NCI-H2029 (cell line): ENCODE measurements around the gene SERINC2.

Experiments used
- DNase-seq: peaks from one replicate; lab custom pipeline; 2025; lab: John Stamatoyannopoulos, UW

SERINC2 gene

GRCh38 chr1:31412732-31413404 lies at the start of gene SERINC2:
TSS of gene SERINC2 (plus strand) at chr1:31413213. CDS start at chr1:31413266, 53 bp downstream.
- peak; percentile 38 for DNase-seq

GRCh38 chr1:31364561-31365250 lies 48.3 kb upstream of the SERINC2 start:
- no peak for DNase-seq

- peak; percentile 40 for DNase-seq
These were observed 46.2 kb upstream of the SERINC2 start for GRCh38 chr1:31366796-31367195.

DNA sequence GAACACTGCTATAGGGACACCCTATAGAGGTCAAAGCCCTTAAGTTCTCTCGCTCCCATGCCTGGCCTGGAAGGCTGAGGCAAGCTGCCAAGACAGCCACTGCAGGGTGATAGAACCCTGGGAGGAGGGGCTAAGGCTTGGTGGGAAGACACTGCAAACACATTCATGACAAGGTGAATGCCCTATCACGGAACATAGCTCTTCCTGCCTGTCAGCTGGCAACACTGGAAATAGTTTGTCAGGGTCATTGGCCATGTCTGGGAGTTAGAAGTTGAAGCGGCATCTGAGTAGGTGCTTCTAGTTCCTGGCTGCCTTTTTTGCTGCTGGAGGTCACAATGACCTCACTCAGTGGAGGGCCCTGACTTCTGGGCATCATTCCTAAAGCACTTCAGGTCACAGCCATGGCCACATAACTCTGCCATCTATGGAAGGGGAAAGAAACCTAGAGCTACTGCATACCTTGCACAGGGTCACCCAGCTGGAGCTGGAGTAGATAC lies 44.4 kb upstream of the SERINC2 start:
- DNase-seq = peak; percentile 85

DNA sequence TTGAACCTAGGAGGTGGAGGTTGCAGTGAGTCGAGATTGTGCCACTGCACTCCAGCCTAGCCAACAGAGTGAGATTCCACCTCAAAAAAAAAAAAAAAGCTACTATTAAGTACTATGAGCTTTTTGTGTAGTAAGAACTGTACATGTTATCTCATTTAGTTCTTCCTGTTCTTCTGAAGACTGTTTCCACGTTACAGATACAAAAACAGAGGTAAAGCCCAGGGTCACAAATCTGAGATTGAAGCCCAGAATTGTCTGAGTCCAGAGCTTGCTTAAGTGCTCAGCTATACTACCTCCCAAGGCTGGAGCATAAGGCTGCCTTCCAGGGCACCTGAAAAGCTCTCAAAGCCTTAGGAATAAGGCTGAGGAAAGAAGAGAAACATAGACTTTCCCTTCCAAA lies 43.0 kb upstream of the SERINC2 start:
- DNase-seq = no peak

DNA sequence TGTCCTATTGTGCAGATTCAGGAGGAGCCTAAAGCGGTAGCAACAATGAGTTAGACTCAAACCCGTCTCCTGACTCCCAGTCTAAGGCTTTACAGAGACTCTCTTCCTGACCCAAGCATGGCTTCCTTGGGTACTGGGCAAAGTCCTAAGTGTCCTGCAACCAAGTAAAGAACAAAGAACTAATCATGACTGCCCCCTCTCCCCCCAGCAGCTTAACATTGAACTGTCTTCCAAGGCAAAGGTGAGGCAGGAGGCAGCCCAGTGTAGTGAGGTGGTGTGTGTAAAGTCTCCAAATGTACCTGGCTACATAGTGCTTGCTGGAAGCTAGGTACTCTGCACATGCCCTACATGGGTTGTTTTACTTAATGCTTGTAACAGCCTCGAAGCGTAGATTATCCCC lies 42.4 kb upstream of the SERINC2 start:
- DNase-seq = no peak

GRCh38 chr1:31371121-31371959 lies 41.7 kb upstream of the SERINC2 start:
- no peak for DNase-seq

GRCh38 chr1:31372051-31372450 lies 41.0 kb upstream of the SERINC2 start:
- DNase-seq = no peak

- DNase-seq = no peak
These were observed 40.3 kb upstream of the SERINC2 start for GRCh38 chr1:31372751-31373055.

- DNase-seq = no peak
These were observed 39.7 kb upstream of the SERINC2 start, which contains the start of gene FABP3 for GRCh38 chr1:31373056-31373896. TSS of gene FABP3 (minus strand) at chr1:31373076. CDS start at chr1:31373014, 62 bp downstream.

- no peak for DNase-seq
These were observed 39.0 kb upstream of the SERINC2 start for GRCh38 chr1:31373897-31374486.

- DNase-seq = no peak
These were observed 38.4 kb upstream of the SERINC2 start for GRCh38 chr1:31374511-31375196.

DNA sequence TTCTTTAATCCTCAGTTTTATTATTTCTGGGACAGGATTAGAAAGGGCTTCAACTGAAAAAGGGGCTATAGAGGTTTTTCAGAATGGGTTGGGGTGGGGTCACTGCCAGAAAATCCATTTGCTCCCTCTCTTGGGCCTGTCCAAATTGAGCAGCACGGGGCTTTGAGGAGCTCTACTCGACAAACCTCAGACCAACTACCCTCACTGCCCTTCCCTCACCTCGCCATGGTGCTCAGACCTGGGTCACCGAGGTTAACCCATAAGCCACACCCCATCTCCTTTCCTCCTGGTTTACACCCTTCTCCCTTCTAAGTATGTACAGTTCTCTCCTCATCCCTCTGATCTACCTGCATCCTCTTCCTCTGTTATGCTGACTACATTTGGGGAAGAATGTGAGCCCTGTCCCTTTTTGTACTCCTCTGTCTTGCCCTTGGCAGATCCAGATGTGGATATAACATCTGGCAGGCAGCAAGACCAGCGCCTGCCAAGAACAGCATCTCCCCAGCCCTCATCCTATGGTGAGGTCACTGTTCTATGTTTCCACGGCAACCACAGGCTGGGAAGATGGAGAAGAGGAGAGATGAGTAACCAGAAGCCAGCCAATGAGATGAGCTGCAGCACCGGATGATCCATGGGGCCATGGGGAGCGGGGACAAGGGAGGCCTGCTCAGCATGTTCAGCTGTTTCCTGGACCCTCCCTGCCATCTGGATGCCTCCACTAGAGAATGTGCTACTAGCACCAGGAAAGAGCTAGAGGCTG lies 36.5 kb upstream of the SERINC2 start:
- peak; percentile 21 for DNase-seq

DNA sequence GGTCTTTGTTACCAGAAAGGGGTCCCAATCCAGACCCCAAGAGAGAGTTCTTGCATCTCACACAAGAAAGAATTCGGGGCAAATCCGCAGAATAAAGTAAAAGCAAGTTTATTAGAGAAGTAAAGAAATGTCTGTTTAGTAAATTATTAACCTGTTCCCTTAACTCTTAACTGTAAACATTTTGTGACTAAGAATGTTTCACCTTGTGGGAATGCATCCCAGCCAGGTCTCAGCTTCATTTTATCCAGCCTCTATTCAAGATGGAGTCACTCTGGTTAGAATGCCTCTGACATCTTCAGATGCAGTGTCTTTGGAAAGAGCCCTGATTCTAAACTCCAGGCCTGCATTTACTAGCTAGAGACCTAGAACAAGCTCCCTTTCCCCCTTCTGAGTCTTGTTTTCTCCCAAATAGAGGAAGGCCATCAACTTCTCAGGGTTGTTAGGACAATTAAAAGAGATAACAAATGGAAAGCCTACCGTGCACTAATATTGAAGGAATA lies 35.6 kb upstream of the SERINC2 start:
- DNase-seq = no peak

DNA sequence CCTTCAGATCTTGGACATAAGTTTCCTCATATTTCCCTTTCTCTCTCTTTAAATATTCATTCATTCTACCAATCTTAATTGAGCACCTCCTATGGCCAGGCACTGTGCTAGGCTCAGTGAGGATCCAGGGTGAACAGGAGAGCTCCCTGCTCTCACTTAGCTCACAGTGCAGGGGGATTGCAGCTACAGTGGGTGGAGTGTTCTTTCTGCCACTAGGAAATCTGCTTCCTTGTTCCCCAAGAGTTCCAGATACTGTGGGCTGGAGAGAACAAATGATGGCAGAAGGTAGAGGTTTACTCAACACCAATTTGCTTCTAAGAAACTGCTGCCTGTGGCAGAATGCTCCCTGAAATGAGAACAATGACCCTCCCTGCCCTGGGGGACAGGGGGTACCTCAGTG lies 35.0 kb upstream of the SERINC2 start:
- DNase-seq = no peak

DNA sequence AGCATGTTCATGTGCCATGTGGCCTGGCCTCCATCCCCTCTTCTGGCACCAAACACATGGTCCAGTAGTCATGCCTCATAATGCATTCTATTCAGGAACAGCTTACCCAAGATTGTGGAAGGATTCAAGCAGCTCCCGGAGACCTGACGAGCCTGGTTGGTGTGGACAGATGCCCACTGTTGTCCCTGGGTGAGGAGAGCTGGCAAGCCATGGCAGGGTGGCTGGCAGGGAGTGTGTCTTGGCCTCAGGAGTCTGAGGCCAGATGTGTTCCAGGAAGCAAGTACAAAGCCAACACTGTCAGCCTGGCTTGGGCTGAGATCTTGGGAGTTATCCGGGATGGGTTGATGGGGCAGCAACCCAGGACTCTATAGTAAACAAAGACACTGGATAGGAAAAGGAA lies 32.8 kb upstream of the SERINC2 start:
- DNase-seq = no peak

GRCh38 chr1:31381394-31382294 lies 31.4 kb upstream of the SERINC2 start:
- DNase-seq = no peak

- DNase-seq = no peak
These were observed 30.5 kb upstream of the SERINC2 start for GRCh38 chr1:31382379-31382989.
